Liver (tissue), 9 donors: Measurements from ENCODE around the gene IP6K3. TPM values are rescaled to one million over a fixed set of nuclear protein-coding genes. Genes with fewer than 3 reads are reported as not detected.

Source experiments
- DNase-seq: peaks from one replicate; pipeline ENCODE4 v3.0.0-alpha.2; 2017; ENCODE audit warnings: low spot score
- H3K27ac ChIP-seq, 2 donors: one replicate each; pipeline ENCODE4 v1.7.0; 2013; ENCODE audit warnings: inconsistent platforms in 2 of 2, low read length in 2 of 2, control low read depth in 1 of 2, low read depth in 1 of 2, mild to moderate bottlenecking in 1 of 2
- H3K27me3 ChIP-seq, 4 donors: one replicate each; pipeline versions ENCODE4 v1.6.1 to v1.7.0; 2013; ENCODE audit warnings: low read length in 3 of 4, inconsistent platforms in 1 of 4, mild to moderate bottlenecking in 1 of 4, moderate library complexity in 1 of 4; ENCODE audit not compliant: control insufficient read depth in 4 of 4, insufficient read depth in 4 of 4
- H3K36me3 ChIP-seq, 4 donors: one replicate each; pipeline versions ENCODE4 v1.6.1 to v1.7.0; 2013; ENCODE audit warnings: low read length in 3 of 4, mild to moderate bottlenecking in 3 of 4, low read depth in 1 of 4, moderate library complexity in 1 of 4; ENCODE audit not compliant: control insufficient read depth in 4 of 4, insufficient read depth in 3 of 4
- H3K4me1 ChIP-seq, 4 donors: one replicate each; pipeline versions ENCODE4 v1.6.1 to v1.7.0; 2013; ENCODE audit warnings: low read length in 3 of 4, mild to moderate bottlenecking in 3 of 4, moderate library complexity in 1 of 4; ENCODE audit not compliant: control insufficient read depth in 4 of 4, insufficient read depth in 4 of 4
- H3K4me3 ChIP-seq, 3 donors: one replicate each; pipeline versions ENCODE4 v1.6.1 to v1.7.0; 2013; ENCODE audit warnings: low read length in 3 of 3, control low read depth in 1 of 3, low read depth in 1 of 3, mild to moderate bottlenecking in 1 of 3
- H3K9ac ChIP-seq, 2 donors: one replicate each; pipeline ENCODE4 v1.7.0; 2013; ENCODE audit warnings: low read length in 2 of 2, mild to moderate bottlenecking in 2 of 2, moderate library complexity in 2 of 2, control low read depth in 1 of 2, low read depth in 1 of 2
- H3K9me3 ChIP-seq, 4 donors: one replicate each; pipeline versions ENCODE4 v1.6.1 to v1.7.0; 2013; ENCODE audit warnings: low read length in 3 of 4; ENCODE audit not compliant: control insufficient read depth in 4 of 4
- ATF3 ChIP-seq: IDR thresholded peaks from 2 replicates; pipeline ENCODE4 v1.6.1; 2016; ENCODE audit warnings: antibody characterized with exemption
- CTCF ChIP-seq: fragments of 150-350 bp; IDR thresholded peaks from 2 replicates; pipeline ENCODE4 v1.5.1; 2017; ENCODE audit warnings: improper control_type of control experiment, low read depth, low read length; ENCODE audit not compliant: missing input control
- EGR1 ChIP-seq, 2 donors: IDR thresholded peaks; 2 replicates each; pipeline ENCODE4 v1.6.1; 2016 to 2018; ENCODE audit warnings: antibody characterized with exemption in 2 of 2, low read depth in 2 of 2
- FOXA1 ChIP-seq: IDR thresholded peaks from 2 replicates; pipeline ENCODE4 v1.6.1; 2016; ENCODE audit warnings: antibody characterized with exemption
- FOXA2 ChIP-seq: IDR thresholded peaks from 2 replicates; pipeline ENCODE4 v1.6.1; 2016; ENCODE audit warnings: antibody characterized with exemption
- GABPA ChIP-seq, 2 donors: IDR thresholded peaks in 1 of 2; conservative IDR thresholded peaks in 1 of 2; 2 replicates each; pipeline ENCODE4 v1.6.1; 2016; ENCODE audit warnings: antibody characterized with exemption in 2 of 2, mild to moderate bottlenecking in 1 of 2, moderate library complexity in 1 of 2
- HNF4A ChIP-seq, 2 donors: conservative IDR thresholded peaks; 2 replicates each; pipeline ENCODE4 v1.6.1; 2016; ENCODE audit warnings: antibody characterized with exemption in 2 of 2, mild to moderate bottlenecking in 2 of 2
- HNF4G ChIP-seq: IDR thresholded peaks from 2 replicates; pipeline ENCODE4 v1.6.1; 2016; ENCODE audit warnings: antibody characterized with exemption
- JUND ChIP-seq, 2 donors: IDR thresholded peaks; 2 replicates each; pipeline ENCODE4 v1.6.1; 2016; ENCODE audit warnings: antibody characterized with exemption in 2 of 2
- MAX ChIP-seq: IDR thresholded peaks from 2 replicates; pipeline ENCODE4 v1.6.1; 2016; ENCODE audit warnings: antibody characterized with exemption
- RAD21 ChIP-seq, 2 donors: IDR thresholded peaks; 2 replicates each; pipeline ENCODE4 v1.6.1; 2016; ENCODE audit warnings: antibody characterized with exemption in 2 of 2, mild to moderate bottlenecking in 2 of 2
- RXRA ChIP-seq, 2 donors: IDR thresholded peaks; 2 replicates each; pipeline ENCODE4 v1.6.1; 2017 to 2018; ENCODE audit warnings: antibody characterized with exemption in 2 of 2, mild to moderate bottlenecking in 1 of 2
- YY1 ChIP-seq: IDR thresholded peaks from 2 replicates; pipeline ENCODE4 v1.6.1; 2016; ENCODE audit warnings: antibody characterized with exemption, mild to moderate bottlenecking
- ZBTB33 ChIP-seq: IDR thresholded peaks from 2 replicates; pipeline ENCODE4 v1.6.1; 2016; ENCODE audit warnings: antibody characterized with exemption
- WGBS: extraction: QIAGEN DNeasy Blood & Tissue Kit; methylation state at CpG from one replicate; pipeline ENCODE4 v1.1.7; 2013; 5-methylcytosine and 5-hydroxymethylcytosine counted together
- polyA plus RNA-seq, 2 donors: library from polyadenylated mRNA; stranded (reverse) in 1 of 2; unstranded in 1 of 2; fragments of 200-250 nt in 1 of 2; fragments of >200 nt in 1 of 2; fragmentation: Nextera tagmentation in 1 of 2; extraction: Ambion mirVana in 1 of 2; gene quantifications; one replicate each; pipeline versions ENCODE4 v1.2.1 to v1.2.3, GENCODE V29; 2013 to 2015
- total RNA-seq, 2 donors: library from RNA; depleted of rRNA; stranded (reverse); fragments of >200 nt; gene quantifications; one replicate each; pipeline ENCODE4 v1.2.3, GENCODE V29; 2014
- TF ChIP-seq, protein P1 (sequence below): IDR thresholded peaks from 2 replicates; pipeline ENCODE4 v1.6.1; 2016; ENCODE audit warnings: antibody characterized with exemption, mild to moderate bottlenecking
- donor health status: healthy.
- donor health status: healthy.
- donor health status: healthy.
- donor health status: healthy.
- donor health status: healthy.

IP6K3 gene
- total and polyA plus RNA-seq, 4 donors = 1.5 to 12.9 (median 6.7) TPM

- 93% methylated on average over 16 of the region's 16 CpGs for WGBS
- Histone ChIP-seq H3K4me1 (no peaks in the 10 kb centered on the region), H3K9ac (no peak overlapping the region), H3K36me3 (no peaks in the 10 kb centered on the region), H3K27ac (no peak overlapping the region), H3K4me3 (no peak overlapping the region), H3K27me3 (no peaks in the 10 kb centered on the region), H3K9me3 (no peaks in the 10 kb centered on the region)
- TF ChIP-seq RAD21 (IDR thresholded peaks at IDR 0.05) = no peak
- no peak for TF ChIP-seq RXRA (IDR thresholded peaks at IDR 0.05)
- no peak for TF ChIP-seq MAX
- TF ChIP-seq YY1 = no peak
- no peak for TF ChIP-seq ZBTB33
- no peak for TF ChIP-seq GABPA (IDR thresholded peaks at IDR 0.05 in 1 of 2, conservative IDR thresholded peaks at IDR 0.05 in 1 of 2)
- TF ChIP-seq HNF4A (conservative IDR thresholded peaks at IDR 0.05) = no peak
- DNase-seq = no peak
Observed at GRCh38 chr6:33684428-33684896, 62.2 kb downstream of the IP6K3 start.

DNA sequence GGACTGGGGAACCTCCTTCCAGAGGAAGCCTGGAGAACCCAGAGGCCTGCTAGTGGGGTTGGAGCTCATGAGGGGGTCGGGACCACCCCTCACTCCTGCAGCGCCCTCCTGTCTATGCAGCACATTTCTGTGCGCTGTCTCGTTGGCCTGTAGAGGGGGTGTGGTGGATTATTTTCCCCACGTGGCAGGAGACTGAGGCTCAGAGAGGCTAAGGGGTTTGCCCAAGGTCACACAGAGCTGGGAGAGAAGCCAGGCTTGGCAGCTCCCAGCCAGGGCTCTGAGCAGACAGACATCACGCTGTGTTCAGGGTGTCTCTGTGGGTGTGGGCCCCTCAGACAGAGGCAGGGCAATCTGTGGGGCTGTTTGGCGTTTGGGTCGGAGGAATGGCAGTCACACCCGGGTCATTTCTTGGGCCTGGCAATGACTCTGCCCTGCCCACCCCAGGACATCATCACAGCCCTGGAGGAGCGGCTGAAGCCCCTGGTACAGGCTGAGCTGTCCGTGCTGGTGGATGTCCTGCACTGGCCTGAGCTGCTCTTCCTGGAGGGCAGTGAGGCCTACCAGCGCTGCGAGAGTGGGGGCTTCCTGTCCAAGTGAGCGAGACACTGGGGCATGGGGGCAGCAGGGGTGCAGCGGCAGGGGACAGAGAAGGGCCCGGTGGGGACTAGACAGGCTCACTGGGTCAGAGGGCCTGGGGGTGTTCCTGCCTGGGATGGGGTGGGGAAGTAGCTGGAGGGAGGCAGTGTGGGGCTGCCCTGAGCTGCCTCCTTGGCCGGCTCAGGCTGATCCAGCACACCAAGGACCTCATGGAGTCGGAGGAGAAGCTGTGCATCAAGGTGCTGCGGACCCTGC is 62.9 kb downstream of the IP6K3 start:
- DNase-seq = no peak
- WGBS = 86% methylated on average over 19 of the region's 19 CpGs
- Histone ChIP-seq H3K4me3 (no peak overlapping the region), H3K9ac (no peak overlapping the region), H3K9me3 (no peaks in the 10 kb centered on the region), H3K4me1 (no peaks in the 10 kb centered on the region), H3K27me3 (no peaks in the 10 kb centered on the region), H3K36me3 (no peaks in the 10 kb centered on the region), H3K27ac (no peak overlapping the region)
- TF ChIP-seq GABPA (IDR thresholded peaks at IDR 0.05 in 1 of 2, conservative IDR thresholded peaks at IDR 0.05 in 1 of 2) (no peak), EGR1 (IDR thresholded peaks at IDR 0.05; ENCODE audit: low read depth in 2 of 2) (no peak), JUND (IDR thresholded peaks at IDR 0.05) (no peak), ATF3 (no peak), FOXA2 (no peak), CTCF (no peak), RAD21 (IDR thresholded peaks at IDR 0.05) (no peak), HNF4G (no peak), FOXA1 (no peak)
- TF ChIP-seq, protein P1, sequence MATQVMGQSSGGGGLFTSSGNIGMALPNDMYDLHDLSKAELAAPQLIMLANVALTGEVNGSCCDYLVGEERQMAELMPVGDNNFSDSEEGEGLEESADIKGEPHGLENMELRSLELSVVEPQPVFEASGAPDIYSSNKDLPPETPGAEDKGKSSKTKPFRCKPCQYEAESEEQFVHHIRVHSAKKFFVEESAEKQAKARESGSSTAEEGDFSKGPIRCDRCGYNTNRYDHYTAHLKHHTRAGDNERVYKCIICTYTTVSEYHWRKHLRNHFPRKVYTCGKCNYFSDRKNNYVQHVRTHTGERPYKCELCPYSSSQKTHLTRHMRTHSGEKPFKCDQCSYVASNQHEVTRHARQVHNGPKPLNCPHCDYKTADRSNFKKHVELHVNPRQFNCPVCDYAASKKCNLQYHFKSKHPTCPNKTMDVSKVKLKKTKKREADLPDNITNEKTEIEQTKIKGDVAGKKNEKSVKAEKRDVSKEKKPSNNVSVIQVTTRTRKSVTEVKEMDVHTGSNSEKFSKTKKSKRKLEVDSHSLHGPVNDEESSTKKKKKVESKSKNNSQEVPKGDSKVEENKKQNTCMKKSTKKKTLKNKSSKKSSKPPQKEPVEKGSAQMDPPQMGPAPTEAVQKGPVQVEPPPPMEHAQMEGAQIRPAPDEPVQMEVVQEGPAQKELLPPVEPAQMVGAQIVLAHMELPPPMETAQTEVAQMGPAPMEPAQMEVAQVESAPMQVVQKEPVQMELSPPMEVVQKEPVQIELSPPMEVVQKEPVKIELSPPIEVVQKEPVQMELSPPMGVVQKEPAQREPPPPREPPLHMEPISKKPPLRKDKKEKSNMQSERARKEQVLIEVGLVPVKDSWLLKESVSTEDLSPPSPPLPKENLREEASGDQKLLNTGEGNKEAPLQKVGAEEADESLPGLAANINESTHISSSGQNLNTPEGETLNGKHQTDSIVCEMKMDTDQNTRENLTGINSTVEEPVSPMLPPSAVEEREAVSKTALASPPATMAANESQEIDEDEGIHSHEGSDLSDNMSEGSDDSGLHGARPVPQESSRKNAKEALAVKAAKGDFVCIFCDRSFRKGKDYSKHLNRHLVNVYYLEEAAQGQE = no peak
